K562 (cell line): ENCODE measurements around the gene KIF26B. TPM values are rescaled to one million over a fixed set of nuclear protein-coding genes. Genes with fewer than 3 reads are reported as not detected.
"Not testable (repeated sequence)": the region's sequence is repeated elsewhere in the genome, so short reads cannot be mapped to it uniquely, and the experiment has no call there.

Source experiments
- ATAC-seq: fragments of 200-7000 bp; cut with Tn5 transposase; 3 replicates; pipeline ENCODE4 v1.9.1; 2020; ENCODE audit warnings: moderate library complexity
- BruUV-seq: library from RNA; stranded (reverse); fragments of 400-500 nt; replicated peaks from 2 replicates; lab custom pipeline; 2021; lab: Mats Ljungman, UMichigan
- CTCF ChIA-PET: fragments of 300-600 bp; formaldehyde crosslinking; extraction: SDS; loops from one replicate; lab custom pipeline; 2021; ENCODE audit warnings: low intra/inter-chr PET ratio; lab: Yijun Ruan, JAX
- POLR2A ChIA-PET: fragments of 300-600, 350-650 bp; sonication (Branson Sonifier 250); formaldehyde crosslinking; extraction: SDS; loops from one replicate; lab custom pipeline; 2021; ENCODE audit warnings: antibody characterized with exemption, inconsistent platforms; lab: Yijun Ruan, JAX
- DNase-seq, 4 experiments: peaks; one replicate each; pipeline versions ENCODE4 v3.0.0 to v3.0.0-alpha.2; 2011 to 2018; ENCODE audit warnings: low spot score in 3 of 4, mixed read lengths in 3 of 4; ENCODE audit errors: extremely low read depth in 1 of 4
- FAIRE-seq: peaks from 2 replicates; lab custom pipeline; 2011; peaks lifted over from hg19 to GRCh38; lab: Jason Lieb, UNC
- H2AFZ ChIP-seq: 2 replicates; pipeline ENCODE4 v1.6.0; 2011; ENCODE audit warnings: low read depth, low read length, control low read depth, inconsistent platforms
- H3K27ac ChIP-seq: fragments of 200-600 bp; 3 replicates; pipeline ENCODE4 v1.8.0; 2011; ENCODE audit warnings: low read depth, mild to moderate bottlenecking, control low read depth, inconsistent platforms, low read length, moderate library complexity, mixed read lengths; ENCODE audit errors: extremely low read depth
- H3K27me3 ChIP-seq, 2 experiments: fragments of 300-600 bp in 1 of 2; 2 replicates in 1 of 2; 3 replicates in 1 of 2; pipeline versions ENCODE4 v1.6.0 to v1.8.0; 2011; ENCODE audit warnings: inconsistent platforms in 2 of 2, low read length in 2 of 2, mild to moderate bottlenecking in 1 of 2, mixed read lengths in 1 of 2, moderate library complexity in 1 of 2; ENCODE audit not compliant: control insufficient read depth in 2 of 2, insufficient read depth in 2 of 2
- H3K36me3 ChIP-seq: fragments of 300-600 bp; 3 replicates; pipeline ENCODE4 v1.8.0; 2011; ENCODE audit warnings: mild to moderate bottlenecking, low read length, inconsistent platforms; ENCODE audit not compliant: control insufficient read depth, insufficient read depth
- H3K4me1 ChIP-seq, 2 experiments: fragments of 200-600 bp in 1 of 2; replicated peaks in 1 of 2; 2 replicates in 1 of 2; 3 replicates in 1 of 2; pipeline versions ENCODE4 v1.5.1 to v1.8.0; 2011; ENCODE audit warnings: inconsistent platforms in 2 of 2, low read length in 2 of 2, mild to moderate bottlenecking in 1 of 2, mixed read lengths in 1 of 2, moderate library complexity in 1 of 2; ENCODE audit not compliant: control insufficient read depth in 2 of 2, insufficient read depth in 2 of 2
- H3K4me2 ChIP-seq: 2 replicates; pipeline ENCODE4 v1.6.1; 2011; ENCODE audit warnings: low read length, control low read depth, inconsistent platforms, mixed read lengths; ENCODE audit not compliant: insufficient read depth
- H3K4me3 ChIP-seq: fragments of 200-600 bp; sonication (generic), shearing (Covaris generic); 2 replicates; pipeline ENCODE4 v1.5.1; 2016; ENCODE audit warnings: control low read depth, inconsistent platforms
- H3K79me2 ChIP-seq: fragments of 200-600 bp; 3 replicates; pipeline ENCODE4 v1.8.0; 2011; ENCODE audit warnings: low read length, inconsistent platforms; ENCODE audit not compliant: control insufficient read depth, insufficient read depth
- H3K9ac ChIP-seq, 2 experiments: 2 replicates each; pipeline versions ENCODE4 v1.6.0 to v1.6.1; 2011; ENCODE audit warnings: low read depth in 2 of 2, low read length in 2 of 2, control low read depth in 1 of 2, inconsistent platforms in 1 of 2, mild to moderate bottlenecking in 1 of 2, mixed read lengths in 1 of 2; ENCODE audit not compliant: insufficient read depth in 1 of 2
- H3K9me1 ChIP-seq: one replicate; pipeline ENCODE4 v1.6.0; 2011; ENCODE audit warnings: inconsistent platforms, mild to moderate bottlenecking, low read length, moderate library complexity; ENCODE audit not compliant: control insufficient read depth, insufficient read depth
- H3K9me3 ChIP-seq: replicated peaks from 2 replicates; pipeline ENCODE4 v1.5.1; 2011; ENCODE audit warnings: low read depth, low read length, inconsistent platforms; ENCODE audit not compliant: control insufficient read depth, insufficient read depth
- H4K20me1 ChIP-seq: replicated peaks from 2 replicates; pipeline ENCODE4 v1.6.1; 2011; ENCODE audit warnings: low read length, inconsistent platforms, mixed read lengths; ENCODE audit not compliant: control insufficient read depth, insufficient read depth
- FOXM1 ChIP-seq, 2 experiments: fragments of 450-650 bp in 1 of 2; sonication (generic) in 1 of 2; formaldehyde crosslinking in 1 of 2; IDR thresholded peaks; 2 replicates each; pipeline versions ENCODE4 v1.6.1 to v1.9.0; 2017 to 2022; ENCODE audit warnings: low read depth in 2 of 2, mild to moderate bottlenecking in 2 of 2, missing genetic modification reagents in 1 of 2, moderate library complexity in 1 of 2
- MAZ ChIP-seq, 2 experiments: fragments of 450-650 bp in 1 of 2; sonication (generic) in 1 of 2; formaldehyde crosslinking; IDR thresholded peaks in 1 of 2; conservative IDR thresholded peaks in 1 of 2; 2 replicates each; pipeline versions ENCODE4 v1.4.0 to v1.5.0; 2020; ENCODE audit warnings: mild to moderate bottlenecking in 1 of 2, missing genetic modification reagents in 1 of 2
- NCOR1 ChIP-seq: fragments of 450-650 bp; IDR thresholded peaks from 2 replicates; pipeline ENCODE4 v1.6.1; 2016; ENCODE audit warnings: mild to moderate bottlenecking, moderate library complexity
- WGBS: fragments of 100-300 bp; shearing (Covaris generic); methylation state at CpG from one replicate; pipeline ENCODE4 v1.1.6; 2016; ENCODE audit warnings: low coverage, mixed read lengths; ENCODE audit not compliant: insufficient coverage; ENCODE audit errors: missing lambda C conversion rate; 5-methylcytosine and 5-hydroxymethylcytosine counted together
- in situ Hi-C: fragments of 300-500 bp; cut with MboI; formaldehyde crosslinking; loops from 4 replicates; pipeline ENCODE4 v1.15.0; 2018; ENCODE audit warnings: inconsistent platforms, mixed read lengths
- intact Hi-C: fragments of 100-400 bp; cut with micrococcal nuclease; formaldehyde crosslinking; loops from 2 replicates; pipeline ENCODE4 v1.14.2; 2022
- polyA plus RNA-seq, 8 experiments: library from polyadenylated mRNA; depleted of rRNA in 4 of 8; stranded (reverse) in 5 of 8; unstranded in 3 of 8; fragments of >200 nt; fragmentation: Nextera tagmentation in 2 of 8; fragmentation: Illumina TruSeq in 1 of 8; extraction: Ambion mirVana in 2 of 8; extraction: Trizol in 1 of 8; gene quantifications; 2 replicates each; pipeline versions ENCODE4 v1.2.1 to v1.2.3, GENCODE V29; 2011 to 2014; ENCODE audit warnings: inconsistent platforms in 1 of 8, missing spikeins in 1 of 8
- total RNA-seq, 7 experiments: library from RNA; depleted of rRNA in 6 of 7; stranded (reverse); fragments of >200 nt in 6 of 7; fragmentation: Illumina TruSeq in 2 of 7; extraction: Trizol in 2 of 7; gene quantifications; 2 replicates each; pipeline versions ENCODE4 v1.2.1 to v1.2.3, GENCODE V29; 2011 to 2021; ENCODE audit warnings: low replicate concordance in 1 of 7
- TF ChIP-seq, protein P1 (sequence below): IDR thresholded peaks from 2 replicates; pipeline ENCODE4 v1.6.1; 2016; ENCODE audit warnings: missing genetic modification characterization, missing compliant biosample characterization
- TF ChIP-seq, protein P2 (sequence below): fragments of 200-800 bp; sonication (Bioruptor generic); IDR thresholded peaks from 2 replicates; pipeline ENCODE4 v1.6.1; 2017; ENCODE audit warnings: missing genetic modification characterization, missing compliant biosample characterization
- TF ChIP-seq, protein P3 (sequence below): sonication (generic); formaldehyde crosslinking; IDR thresholded peaks from 2 replicates; pipeline ENCODE4 v1.8.1; 2022; ENCODE audit warnings: missing genetic modification reagents
- TF ChIP-seq, protein P4 (sequence below): fragments of 250-450 bp; sonication (Bioruptor Pico); IDR thresholded peaks from 2 replicates; pipeline ENCODE4 v1.5.0; 2021; ENCODE audit warnings: mild to moderate bottlenecking, borderline replicate concordance

KIF26B gene
- total and polyA plus RNA-seq, 9 of the 15 experiments (the other 6 are each of a cell fraction or from before 2014, with no cell fraction given): 0.02 to 0.08 (median 0.03) TPM; not detected in 6

DNA sequence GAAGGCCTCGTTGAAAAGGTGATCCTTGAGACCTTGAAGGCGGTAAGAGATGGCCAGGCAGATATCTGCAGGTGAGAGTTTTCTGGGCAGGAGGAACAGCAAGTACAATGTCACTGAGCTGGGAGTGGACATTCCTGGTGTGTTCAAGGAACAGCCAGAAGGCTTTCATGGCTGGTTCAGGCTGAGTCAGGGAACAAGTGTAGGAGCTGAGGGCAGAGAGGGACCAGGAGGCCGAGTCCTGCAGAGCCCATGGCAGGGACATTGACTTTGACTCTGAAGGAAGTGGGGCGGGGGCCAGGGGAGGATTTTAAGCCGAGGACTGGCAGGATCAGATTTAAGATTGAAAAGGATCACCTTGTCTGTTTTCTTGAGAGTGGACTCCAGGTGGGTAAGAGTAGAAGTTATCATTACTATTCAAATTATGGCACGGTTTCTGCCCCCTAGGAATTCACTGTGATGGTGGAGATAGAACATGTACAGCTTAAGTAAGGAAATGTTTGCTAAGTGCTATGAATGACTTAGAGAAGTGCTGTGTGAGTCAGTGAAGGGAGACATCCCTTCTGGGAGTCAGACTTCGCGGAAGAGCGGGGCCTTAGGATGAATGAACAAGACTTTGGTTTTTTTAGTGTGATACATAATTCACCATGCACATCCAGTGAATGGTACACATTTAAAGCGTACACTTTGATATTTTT is 202.3 kb downstream of the KIF26B start (continued):
- TF ChIP-seq, protein P1, sequence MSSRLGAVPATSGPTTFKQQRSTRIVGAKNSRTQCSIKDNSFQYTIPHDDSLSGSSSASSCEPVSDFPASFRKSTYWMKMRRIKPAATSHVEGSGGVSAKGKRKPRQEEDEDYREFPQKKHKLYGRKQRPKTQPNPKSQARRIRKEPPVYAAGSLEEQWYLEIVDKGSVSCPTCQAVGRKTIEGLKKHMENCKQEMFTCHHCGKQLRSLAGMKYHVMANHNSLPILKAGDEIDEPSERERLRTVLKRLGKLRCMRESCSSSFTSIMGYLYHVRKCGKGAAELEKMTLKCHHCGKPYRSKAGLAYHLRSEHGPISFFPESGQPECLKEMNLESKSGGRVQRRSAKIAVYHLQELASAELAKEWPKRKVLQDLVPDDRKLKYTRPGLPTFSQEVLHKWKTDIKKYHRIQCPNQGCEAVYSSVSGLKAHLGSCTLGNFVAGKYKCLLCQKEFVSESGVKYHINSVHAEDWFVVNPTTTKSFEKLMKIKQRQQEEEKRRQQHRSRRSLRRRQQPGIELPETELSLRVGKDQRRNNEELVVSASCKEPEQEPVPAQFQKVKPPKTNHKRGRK (tag): no peak
- no peak for TF ChIP-seq NCOR1
- TF ChIP-seq, protein P2, sequence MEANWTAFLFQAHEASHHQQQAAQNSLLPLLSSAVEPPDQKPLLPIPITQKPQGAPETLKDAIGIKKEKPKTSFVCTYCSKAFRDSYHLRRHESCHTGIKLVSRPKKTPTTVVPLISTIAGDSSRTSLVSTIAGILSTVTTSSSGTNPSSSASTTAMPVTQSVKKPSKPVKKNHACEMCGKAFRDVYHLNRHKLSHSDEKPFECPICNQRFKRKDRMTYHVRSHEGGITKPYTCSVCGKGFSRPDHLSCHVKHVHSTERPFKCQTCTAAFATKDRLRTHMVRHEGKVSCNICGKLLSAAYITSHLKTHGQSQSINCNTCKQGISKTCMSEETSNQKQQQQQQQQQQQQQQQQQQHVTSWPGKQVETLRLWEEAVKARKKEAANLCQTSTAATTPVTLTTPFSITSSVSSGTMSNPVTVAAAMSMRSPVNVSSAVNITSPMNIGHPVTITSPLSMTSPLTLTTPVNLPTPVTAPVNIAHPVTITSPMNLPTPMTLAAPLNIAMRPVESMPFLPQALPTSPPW: no peak
- no peak for TF ChIP-seq FOXM1 (IDR thresholded peaks at IDR 0.05; ENCODE audit: low read depth)
- TF ChIP-seq FOXM1 (CRISPR knock-in tag; IDR thresholded peaks at IDR 0.05; ENCODE audit: low read depth): no peak
- TF ChIP-seq, protein P3, sequence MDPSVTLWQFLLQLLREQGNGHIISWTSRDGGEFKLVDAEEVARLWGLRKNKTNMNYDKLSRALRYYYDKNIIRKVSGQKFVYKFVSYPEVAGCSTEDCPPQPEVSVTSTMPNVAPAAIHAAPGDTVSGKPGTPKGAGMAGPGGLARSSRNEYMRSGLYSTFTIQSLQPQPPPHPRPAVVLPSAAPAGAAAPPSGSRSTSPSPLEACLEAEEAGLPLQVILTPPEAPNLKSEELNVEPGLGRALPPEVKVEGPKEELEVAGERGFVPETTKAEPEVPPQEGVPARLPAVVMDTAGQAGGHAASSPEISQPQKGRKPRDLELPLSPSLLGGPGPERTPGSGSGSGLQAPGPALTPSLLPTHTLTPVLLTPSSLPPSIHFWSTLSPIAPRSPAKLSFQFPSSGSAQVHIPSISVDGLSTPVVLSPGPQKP (CRISPR knock-in tag): no peak
- TF ChIP-seq MAZ (CRISPR knock-in tag; conservative IDR thresholded peaks at IDR 0.05 in 1 of 2, IDR thresholded peaks at IDR 0.05 in 1 of 2): no peak
- TF ChIP-seq, protein P4, sequence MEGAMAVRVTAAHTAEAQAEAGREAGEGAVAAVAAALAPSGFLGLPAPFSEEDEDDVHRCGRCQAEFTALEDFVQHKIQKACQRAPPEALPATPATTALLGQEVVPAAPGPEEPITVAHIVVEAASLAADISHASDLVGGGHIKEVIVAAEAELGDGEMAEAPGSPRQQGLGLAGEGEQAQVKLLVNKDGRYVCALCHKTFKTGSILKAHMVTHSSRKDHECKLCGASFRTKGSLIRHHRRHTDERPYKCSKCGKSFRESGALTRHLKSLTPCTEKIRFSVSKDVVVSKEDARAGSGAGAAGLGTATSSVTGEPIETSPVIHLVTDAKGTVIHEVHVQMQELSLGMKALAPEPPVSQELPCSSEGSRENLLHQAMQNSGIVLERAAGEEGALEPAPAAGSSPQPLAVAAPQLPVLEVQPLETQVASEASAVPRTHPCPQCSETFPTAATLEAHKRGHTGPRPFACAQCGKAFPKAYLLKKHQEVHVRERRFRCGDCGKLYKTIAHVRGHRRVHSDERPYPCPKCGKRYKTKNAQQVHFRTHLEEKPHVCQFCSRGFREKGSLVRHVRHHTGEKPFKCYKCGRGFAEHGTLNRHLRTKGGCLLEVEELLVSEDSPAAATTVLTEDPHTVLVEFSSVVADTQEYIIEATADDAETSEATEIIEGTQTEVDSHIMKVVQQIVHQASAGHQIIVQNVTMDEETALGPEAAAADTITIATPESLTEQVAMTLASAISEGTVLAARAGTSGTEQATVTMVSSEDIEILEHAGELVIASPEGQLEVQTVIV: no peak

DNA sequence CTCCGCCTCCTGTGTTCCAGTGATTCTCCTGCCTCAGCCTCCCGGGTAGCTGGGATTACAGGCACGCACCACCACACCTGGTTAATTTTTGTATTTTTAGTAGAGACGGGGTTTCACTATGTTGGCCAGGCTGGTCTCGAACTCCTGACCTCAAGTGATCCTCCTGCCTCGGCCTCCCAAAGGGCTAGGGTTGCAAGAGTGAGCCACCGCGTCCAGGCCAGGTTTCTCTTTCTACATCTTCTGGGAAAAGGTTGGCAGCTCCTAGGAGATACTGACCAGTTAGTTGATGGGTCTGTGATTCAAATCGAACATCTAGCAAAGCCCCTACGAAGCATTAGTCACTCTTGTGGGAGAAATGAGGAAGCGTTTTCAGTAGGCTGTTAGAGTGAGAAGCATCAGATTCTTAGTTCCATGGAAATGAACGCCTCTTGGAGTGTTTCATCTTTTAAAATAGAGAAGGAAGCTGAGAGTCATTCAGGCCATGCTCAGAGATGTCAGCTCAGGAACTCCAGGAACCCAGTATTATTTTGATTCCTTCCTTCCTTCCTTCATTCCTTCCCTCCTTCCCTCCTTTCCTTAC is 204.4 kb downstream of the KIF26B start:
- H3K27ac ChIP-seq, H3K4me3 ChIP-seq, DNase-seq, H3K4me1 ChIP-seq, BruUV-seq, H3K36me3 ChIP-seq, ATAC-seq, H4K20me1 ChIP-seq, H2AFZ ChIP-seq, FAIRE-seq, H3K9me3 ChIP-seq, in situ Hi-C loops, H3K4me2 ChIP-seq, H3K9me1 ChIP-seq, H3K9ac ChIP-seq, intact Hi-C loops, POLR2A ChIA-PET, H3K79me2 ChIP-seq, CTCF ChIA-PET: not testable (repeated sequence)
- under 1% methylated on average over 12 of the region's 12 CpGs for WGBS
- peaks cover 56 to 87% of the 10 kb centered on the region in 2 experiments for H3K27me3 ChIP-seq
